ENCODE data around the gene SLC25A19.

DNA sequence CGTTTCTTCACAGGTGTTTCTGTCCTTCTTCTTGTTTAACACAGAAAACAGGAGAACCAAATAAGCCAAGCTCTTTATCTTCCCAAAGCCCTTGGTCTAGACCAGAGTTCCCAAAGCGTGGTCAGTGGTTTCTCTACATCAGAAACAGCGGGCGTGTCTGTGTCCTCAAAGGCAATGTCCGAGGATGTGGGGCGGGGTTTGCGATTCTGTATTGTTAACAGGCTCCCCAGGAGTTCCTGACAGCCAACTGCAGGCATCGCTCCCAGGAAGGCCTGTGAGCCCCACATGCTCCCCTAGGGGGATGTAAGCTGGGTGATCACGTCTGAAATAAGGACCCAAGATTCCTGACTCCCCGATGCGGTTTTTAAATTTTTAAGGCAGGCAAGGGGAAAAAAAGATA, 28.4 kb upstream of the SLC25A19 start:
- no peak for TF ChIP-seq FOXP2 (optimal IDR thresholded peaks at IDR 0.05; ENCODE audit: borderline replicate concordance, extremely low read depth, extremely low read length, insufficient read depth)
- no peak for TF ChIP-seq TAF1 (IDR thresholded peaks at IDR 0.05; ENCODE audit: borderline replicate concordance, insufficient read depth, low read length)

Measured in PFSK-1 (cell line).